Measurements from ENCODE around the gene POU4F3. TPM values are rescaled to one million over a fixed set of nuclear protein-coding genes. Genes with fewer than 3 reads are reported as not detected.

Gene POU4F3
- polyA plus RNA-seq, 3 donors: 0.05 TPM; not detected in 2

DNA sequence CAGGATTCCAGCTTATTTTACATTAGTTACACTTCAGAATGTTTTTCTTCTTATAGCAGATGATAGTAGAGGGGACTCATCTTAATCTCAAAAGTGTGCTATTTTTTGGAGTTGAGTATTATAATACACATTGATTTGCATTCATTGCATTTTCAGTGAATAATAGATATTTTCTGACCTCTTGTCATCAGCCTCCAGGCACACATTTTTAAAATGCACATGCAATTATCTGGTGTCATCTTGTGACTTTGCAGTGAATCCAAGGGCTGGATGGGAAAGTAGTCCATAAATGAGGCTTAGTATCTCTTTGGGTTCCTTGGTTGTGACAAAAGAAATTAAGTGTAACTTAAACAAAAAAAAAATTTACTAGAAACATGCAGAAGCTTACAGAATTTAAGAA lies 28.1 kb upstream of the POU4F3 start:
- Histone ChIP-seq H3K9me3 (replicated peaks in 1 of 2; ENCODE audit: control insufficient read depth in 1 of 2, insufficient read depth in 1 of 2, low read length in 2 of 2) (no peaks in the 10 kb centered on the region), H3K79me2 (ENCODE audit: insufficient read depth, low read length) (no peaks in the 10 kb centered on the region), H3K4me3 (replicated peaks in 1 of 3; ENCODE audit: low read depth in 2 of 3, low read length in 3 of 3) (no peak overlapping the region), H3K9ac (ENCODE audit: insufficient read depth, low read length, poor library complexity, severe bottlenecking) (no peak overlapping the region), H3K4me2 (replicated peaks; ENCODE audit: extremely low read depth, low read length, poor library complexity, severe bottlenecking) (no peak overlapping the region), H3K4me1 (ENCODE audit: control insufficient read depth in 1 of 2, insufficient read depth in 2 of 2, low read length in 2 of 2) (peaks cover 3 to 10% of the 10 kb centered on the region in 2 donors), H3K27ac (ENCODE audit: low read depth in 1 of 2, low read length in 2 of 2) (no peak overlapping the region), H3K27me3 (ENCODE audit: control insufficient read depth in 2 of 2, insufficient read depth in 2 of 2, low read length in 2 of 2) (peaks cover 6 to 18% of the 10 kb centered on the region in 2 donors), H4K20me1 (ENCODE audit: insufficient read depth, low read length) (no peaks in the 10 kb centered on the region), H2AFZ (ENCODE audit: insufficient read depth, low read depth, low read length, poor library complexity, severe bottlenecking) (no peak overlapping the region), H3K36me3 (replicated peaks in 1 of 2; ENCODE audit: control insufficient read depth in 1 of 2, insufficient read depth in 2 of 2, low read length in 2 of 2) (no peaks in the 10 kb centered on the region)
- Mint-ChIP-seq H3K4me3 (no peak overlapping the region), H3K27me3 (ENCODE audit: low read depth in 3 of 3) (peaks cover 15 to 37% (median 31%) of the 10 kb centered on the region in 3 donors), H3K9me3 (no peaks in the 10 kb centered on the region), H3K27ac (no peak overlapping the region), H3K36me3 (no peaks in the 10 kb centered on the region), H3K4me1 (peaks cover 10% of the 10 kb centered on the region)
- DNase-seq: no peak
- TF ChIP-seq, protein P1, sequence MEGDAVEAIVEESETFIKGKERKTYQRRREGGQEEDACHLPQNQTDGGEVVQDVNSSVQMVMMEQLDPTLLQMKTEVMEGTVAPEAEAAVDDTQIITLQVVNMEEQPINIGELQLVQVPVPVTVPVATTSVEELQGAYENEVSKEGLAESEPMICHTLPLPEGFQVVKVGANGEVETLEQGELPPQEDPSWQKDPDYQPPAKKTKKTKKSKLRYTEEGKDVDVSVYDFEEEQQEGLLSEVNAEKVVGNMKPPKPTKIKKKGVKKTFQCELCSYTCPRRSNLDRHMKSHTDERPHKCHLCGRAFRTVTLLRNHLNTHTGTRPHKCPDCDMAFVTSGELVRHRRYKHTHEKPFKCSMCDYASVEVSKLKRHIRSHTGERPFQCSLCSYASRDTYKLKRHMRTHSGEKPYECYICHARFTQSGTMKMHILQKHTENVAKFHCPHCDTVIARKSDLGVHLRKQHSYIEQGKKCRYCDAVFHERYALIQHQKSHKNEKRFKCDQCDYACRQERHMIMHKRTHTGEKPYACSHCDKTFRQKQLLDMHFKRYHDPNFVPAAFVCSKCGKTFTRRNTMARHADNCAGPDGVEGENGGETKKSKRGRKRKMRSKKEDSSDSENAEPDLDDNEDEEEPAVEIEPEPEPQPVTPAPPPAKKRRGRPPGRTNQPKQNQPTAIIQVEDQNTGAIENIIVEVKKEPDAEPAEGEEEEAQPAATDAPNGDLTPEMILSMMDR (IDR thresholded peaks at IDR 0.05): no peak
- intact Hi-C loops (cut with micrococcal nuclease): no loop called here

DNA sequence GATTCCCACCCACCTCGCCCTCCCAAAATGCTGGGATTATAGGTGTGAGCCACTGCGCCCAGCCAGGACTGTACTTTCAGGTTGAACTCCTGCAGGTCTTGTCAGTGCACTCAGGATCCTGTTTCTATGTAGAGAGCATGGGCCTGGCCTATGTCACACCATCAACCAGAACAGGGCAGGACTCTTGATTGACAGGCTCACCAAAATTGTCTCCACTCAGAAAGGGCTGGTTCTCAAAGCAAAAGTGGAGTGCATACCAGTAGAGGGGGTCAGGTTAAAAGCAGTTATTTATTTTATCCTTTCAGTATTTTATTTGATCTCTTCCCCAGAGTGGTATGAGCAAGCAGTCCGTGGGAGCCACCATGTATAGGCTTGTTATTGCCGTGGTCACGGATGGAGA lies 27.4 kb upstream of the POU4F3 start:
- H3K9me3 ChIP-seq (replicated peaks in 1 of 2; ENCODE audit: control insufficient read depth in 1 of 2, insufficient read depth in 1 of 2, low read length in 2 of 2): no peaks in the 10 kb centered on the region
- peaks cover 10% of the 10 kb centered on the region for H3K4me1 Mint-ChIP-seq

More for the DNA sequence above, 27.4 kb upstream of the POU4F3 start:
- H3K4me1 ChIP-seq (ENCODE audit: control insufficient read depth in 1 of 2, insufficient read depth in 2 of 2, low read length in 2 of 2): peaks cover 3 to 10% of the 10 kb centered on the region in 2 donors
- Mint-ChIP-seq H3K9me3 (no peaks in the 10 kb centered on the region), H3K4me3 (no peak overlapping the region), H3K27ac (no peak overlapping the region), H3K27me3 (ENCODE audit: low read depth in 3 of 3) (peaks cover 17 to 40% (median 34%) of the 10 kb centered on the region in 3 donors), H3K36me3 (no peaks in the 10 kb centered on the region)
- intact Hi-C loops (cut with micrococcal nuclease): no loop called here
- H3K4me2 ChIP-seq (replicated peaks; ENCODE audit: extremely low read depth, low read length, poor library complexity, severe bottlenecking): no peak overlapping the region
- no peak overlapping the region for H3K9ac ChIP-seq (ENCODE audit: insufficient read depth, low read length, poor library complexity, severe bottlenecking)
- H3K36me3 ChIP-seq (replicated peaks in 1 of 2; ENCODE audit: control insufficient read depth in 1 of 2, insufficient read depth in 2 of 2, low read length in 2 of 2): no peaks in the 10 kb centered on the region
- TF ChIP-seq, protein P1 (IDR thresholded peaks at IDR 0.05): no peak
- peaks cover 6 to 17% of the 10 kb centered on the region in 2 donors for H3K27me3 ChIP-seq (ENCODE audit: control insufficient read depth in 2 of 2, insufficient read depth in 2 of 2, low read length in 2 of 2)
- H4K20me1 ChIP-seq (ENCODE audit: insufficient read depth, low read length): no peaks in the 10 kb centered on the region
- WGBS (ENCODE audit: insufficient coverage): 100% methylated on average over 2 of the region's 5 CpGs
- no peak for DNase-seq
- H3K4me3 ChIP-seq (replicated peaks in 1 of 3; ENCODE audit: low read depth in 2 of 3, low read length in 3 of 3): no peak overlapping the region
- no peaks in the 10 kb centered on the region for H3K79me2 ChIP-seq (ENCODE audit: insufficient read depth, low read length)
- H3K27ac ChIP-seq (ENCODE audit: low read depth in 1 of 2, low read length in 2 of 2): no peak overlapping the region
- no peak overlapping the region for H2AFZ ChIP-seq (ENCODE audit: insufficient read depth, low read depth, low read length, poor library complexity, severe bottlenecking)
